Measurements from ENCODE around the gene LCN10. TPM values are rescaled to one million over a fixed set of nuclear protein-coding genes. Genes with fewer than 3 reads are reported as not detected.

The LCN10 gene
- polyA plus RNA-seq, 2 of the 4 experiments (the other 2 are of a cell fraction) = not detected

DNA sequence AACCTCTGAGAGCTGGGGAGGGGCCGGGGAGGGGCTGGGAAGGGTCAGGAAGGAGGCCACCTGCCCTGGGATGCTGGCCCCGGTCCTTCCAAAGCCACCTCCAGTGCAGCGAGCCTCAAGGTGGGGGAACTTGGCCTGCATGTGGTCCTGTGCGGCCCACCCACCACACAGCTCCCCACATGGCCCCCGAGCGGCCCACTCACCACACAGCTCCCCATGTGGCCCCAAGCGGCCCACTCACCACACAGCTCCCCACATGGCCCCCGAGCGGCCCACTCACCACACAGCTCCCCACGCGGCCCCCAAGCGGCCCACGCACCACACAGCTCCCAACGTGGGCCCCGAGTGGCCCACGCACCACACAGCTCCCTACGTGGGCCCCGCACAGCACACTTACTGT is 2.0 kb upstream of the LCN10 start:
- 67% methylated on average over 9 of the region's 18 CpGs for WGBS (ENCODE audit: missing lambda C conversion rate)
- H3K27ac ChIP-seq = no peak overlapping the region
- TF ChIP-seq KDM5A (IDR thresholded peaks at IDR 0.05) (no peak), HOXA7 (CRISPR knock-in tag; IDR thresholded peaks at IDR 0.05) (no peak), ZNF302 (CRISPR knock-in tag; IDR thresholded peaks at IDR 0.05) (no peak), RNF2 (IDR thresholded peaks at IDR 0.05; ENCODE audit: borderline replicate concordance, low read depth) (no peak), CBX2 (IDR thresholded peaks at IDR 0.05; ENCODE audit: borderline replicate concordance, low read depth) (no peak), CEBPB (IDR thresholded peaks at IDR 0.05) (no peak), CHD4 (IDR thresholded peaks at IDR 0.05; ENCODE audit: borderline replicate concordance) (no peak), FOSL2 (IDR thresholded peaks at IDR 0.05) (no peak), FOSL2 (CRISPR knock-in tag; IDR thresholded peaks at IDR 0.05) (no peak), POLR2AphosphoS2 (conservative IDR thresholded peaks at IDR 0.05; ENCODE audit: low read length) (no peak), HEYL (CRISPR knock-in tag; IDR thresholded peaks at IDR 0.05) (no peak), FOXS1 (CRISPR knock-in tag; IDR thresholded peaks at IDR 0.05) (no peak), JUNB (IDR thresholded peaks at IDR 0.05) (no peak), HDAC2 (IDR thresholded peaks at IDR 0.05) (no peak)
- TF ChIP-seq, protein P1, sequence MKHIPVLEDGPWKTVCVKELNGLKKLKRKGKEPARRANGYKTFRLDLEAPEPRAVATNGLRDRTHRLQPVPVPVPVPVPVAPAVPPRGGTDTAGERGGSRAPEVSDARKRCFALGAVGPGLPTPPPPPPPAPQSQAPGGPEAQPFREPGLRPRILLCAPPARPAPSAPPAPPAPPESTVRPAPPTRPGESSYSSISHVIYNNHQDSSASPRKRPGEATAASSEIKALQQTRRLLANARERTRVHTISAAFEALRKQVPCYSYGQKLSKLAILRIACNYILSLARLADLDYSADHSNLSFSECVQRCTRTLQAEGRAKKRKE (CRISPR knock-in tag; IDR thresholded peaks at IDR 0.05; ENCODE audit: low read depth) = no peak
- TF ChIP-seq, protein P2, sequence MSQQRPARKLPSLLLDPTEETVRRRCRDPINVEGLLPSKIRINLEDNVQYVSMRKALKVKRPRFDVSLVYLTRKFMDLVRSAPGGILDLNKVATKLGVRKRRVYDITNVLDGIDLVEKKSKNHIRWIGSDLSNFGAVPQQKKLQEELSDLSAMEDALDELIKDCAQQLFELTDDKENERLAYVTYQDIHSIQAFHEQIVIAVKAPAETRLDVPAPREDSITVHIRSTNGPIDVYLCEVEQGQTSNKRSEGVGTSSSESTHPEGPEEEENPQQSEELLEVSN (IDR thresholded peaks at IDR 0.05; ENCODE audit: borderline replicate concordance, low read depth) = no peak
- ChIA-PET POLR2A (interaction anchor here (0.6 to 2.7 kb wide), 2 partner anchors 14 to 16 kb away, joined by 5 to 11 read pairs; no protein-coding TSS in a partner anchor), CTCF (interaction anchor here (0.7 to 11.9 kb wide), 5 partner anchors 10 to 373 kb away, joined by 3 to 79 read pairs (median 5); partner anchors contain the start of gene LCN8)
- DNase-seq (ENCODE audit: low read depth in 1 of 2, low spot score in 1 of 2) = no peak
- H3K9me3 ChIP-seq = no peaks in the 10 kb centered on the region
- FAIRE-seq = no peak
- H3K4me3 ChIP-seq = no peak overlapping the region
- no peak for ATAC-seq
- no peak overlapping the region for H3K4me2 ChIP-seq
- no peaks in the 10 kb centered on the region for H3K4me1 ChIP-seq

DNA sequence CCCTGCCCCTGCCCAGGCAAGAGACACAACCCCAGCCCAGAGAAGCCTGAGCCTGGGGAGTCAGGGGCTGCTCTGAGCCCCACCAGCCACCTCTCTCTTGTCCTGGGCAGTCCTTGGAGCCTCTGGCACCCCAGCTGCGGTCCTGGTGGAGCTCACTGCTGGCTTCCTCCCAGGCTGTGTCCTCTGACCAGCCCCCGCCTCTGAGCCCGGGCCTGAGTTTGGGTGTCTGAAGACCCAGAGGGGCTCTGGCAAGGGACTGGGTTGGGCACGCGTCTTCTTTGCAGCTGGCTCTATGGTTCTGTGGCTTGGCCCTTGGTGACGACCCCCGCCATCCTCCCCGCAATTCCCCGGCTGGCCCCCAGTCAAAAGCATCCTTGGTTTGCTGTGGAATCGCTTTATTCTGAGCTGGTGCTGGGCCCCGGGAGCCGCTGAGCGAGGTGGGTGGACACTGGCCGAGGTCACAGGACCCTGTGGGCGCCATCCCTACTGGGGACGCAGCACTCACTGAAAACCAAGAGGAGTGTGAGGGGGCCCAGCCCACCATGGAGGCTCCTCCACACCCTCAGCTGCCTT is 985 bp upstream of the LCN10 start:
- CTCF ChIA-PET = interaction anchor here (1.2 to 11.9 kb wide), 4 partner anchors 11 to 31 kb away, joined by 3 to 79 read pairs (median 27); partner anchors contain the start of gene LCN8
- peak in 1 of 2 experiments; percentile 5; a peak in 3 of 6 replicates for ATAC-seq
- TF ChIP-seq MYC (IDR thresholded peaks at IDR 0.05; ENCODE audit: borderline replicate concordance, low read length) = no peak
- TF ChIP-seq, protein P2 (IDR thresholded peaks at IDR 0.05; ENCODE audit: borderline replicate concordance, low read depth) = no peak
- no peak for TF ChIP-seq CHD4 (IDR thresholded peaks at IDR 0.05; ENCODE audit: borderline replicate concordance)
- TF ChIP-seq RARB (CRISPR knock-in tag; IDR thresholded peaks at IDR 0.05) = no peak
- no peak for TF ChIP-seq EHF (CRISPR knock-in tag; IDR thresholded peaks at IDR 0.05)
- no peaks in the 10 kb centered on the region for H3K9me3 ChIP-seq
- POLR2A ChIA-PET = interaction anchor here (2.7 kb wide), 1 partner anchor 15 kb away, joined by 11 read pairs; no protein-coding TSS in a partner anchor
- no peak overlapping the region for H3K4me3 ChIP-seq
- WGBS (ENCODE audit: missing lambda C conversion rate) = 78% methylated on average over 11 of the region's 16 CpGs
- FAIRE-seq = no peak
- H3K27ac ChIP-seq = no peak overlapping the region
- DNase-seq (ENCODE audit: low read depth in 1 of 2, low spot score in 1 of 2) = no peak
- no peak overlapping the region for H3K4me2 ChIP-seq
- H3K4me1 ChIP-seq = no peaks in the 10 kb centered on the region

DNA sequence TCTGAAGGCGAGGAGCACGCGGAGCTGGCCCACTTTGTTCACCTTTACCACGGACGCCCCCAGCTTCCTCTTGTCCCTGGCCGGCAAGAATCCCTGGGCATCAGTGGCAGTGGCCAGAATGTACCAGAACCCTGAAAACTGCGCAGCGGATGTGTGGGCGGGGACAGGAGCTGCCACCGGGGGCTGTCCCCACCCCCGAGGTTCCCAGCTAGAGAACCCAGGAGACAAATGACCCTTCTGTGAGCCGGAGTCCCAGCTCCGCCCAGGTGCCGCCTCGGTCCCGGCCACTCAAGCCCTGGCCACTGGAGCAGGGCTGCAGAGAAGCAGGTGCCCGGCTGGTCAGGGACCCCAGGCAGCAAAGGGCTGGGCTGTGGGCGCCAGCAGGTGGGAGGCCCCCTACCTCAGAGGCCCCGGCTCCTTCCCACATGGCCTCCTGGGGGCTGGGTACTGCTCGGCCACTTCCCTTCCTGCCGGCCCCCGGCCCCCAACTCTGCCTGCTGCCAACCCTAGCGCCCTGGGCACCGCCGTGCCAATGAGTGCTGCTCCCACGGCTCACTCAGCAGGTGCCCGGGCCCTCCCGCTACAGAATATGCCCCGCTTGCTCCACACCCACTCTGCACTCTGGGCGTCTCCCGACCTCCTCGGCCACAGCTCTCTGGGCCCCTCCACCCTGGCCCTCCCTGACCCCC is 713 bp downstream of the LCN10 start:
- 75% methylated on average over 26 of the region's 32 CpGs for WGBS (ENCODE audit: missing lambda C conversion rate)
- ChIA-PET POLR2A (interaction anchor here (0.5 kb wide), 1 partner anchor 23 kb away, joined by 3 read pairs; no protein-coding TSS in a partner anchor), CTCF (interaction anchor here (1.4 to 11.9 kb wide), 4 partner anchors 12 to 51 kb away, joined by 3 to 79 read pairs (median 28); partner anchors contain the start of gene LCN8)
- Histone ChIP-seq H3K9me3 (no peaks in the 10 kb centered on the region), H3K4me2 (no peak overlapping the region), H3K27ac (no peak overlapping the region), H3K4me3 (no peak overlapping the region), H3K4me1 (no peaks in the 10 kb centered on the region)
- ATAC-seq (peak in 1 of 2 experiments; percentile 13; a peak in 3 of 6 replicates), DNase-seq (ENCODE audit: low read depth in 1 of 2, low spot score in 1 of 2) (no peak), FAIRE-seq (no peak)
- TF ChIP-seq ZC3H11A (IDR thresholded peaks at IDR 0.05) (no peak), MYC (IDR thresholded peaks at IDR 0.05; ENCODE audit: borderline replicate concordance, low read length) (no peak), RFX5 (IDR thresholded peaks at IDR 0.05) (no peak), HEYL (CRISPR knock-in tag; IDR thresholded peaks at IDR 0.05) (no peak), CHD4 (IDR thresholded peaks at IDR 0.05; ENCODE audit: borderline replicate concordance) (no peak), EHMT2 (IDR thresholded peaks at IDR 0.05; ENCODE audit: low read depth) (no peak), MAZ (IDR thresholded peaks at IDR 0.05; ENCODE audit: borderline replicate concordance, low read depth, low read length) (no peak), FOXS1 (CRISPR knock-in tag; IDR thresholded peaks at IDR 0.05) (no peak), TFCP2L1 (CRISPR knock-in tag; IDR thresholded peaks at IDR 0.05) (no peak), NR3C1 (IDR thresholded peaks at IDR 0.05) (no peak), POLR2A (IDR thresholded peaks at IDR 0.05; ENCODE audit: low read length) (no peak)
- TF ChIP-seq, protein P3, sequence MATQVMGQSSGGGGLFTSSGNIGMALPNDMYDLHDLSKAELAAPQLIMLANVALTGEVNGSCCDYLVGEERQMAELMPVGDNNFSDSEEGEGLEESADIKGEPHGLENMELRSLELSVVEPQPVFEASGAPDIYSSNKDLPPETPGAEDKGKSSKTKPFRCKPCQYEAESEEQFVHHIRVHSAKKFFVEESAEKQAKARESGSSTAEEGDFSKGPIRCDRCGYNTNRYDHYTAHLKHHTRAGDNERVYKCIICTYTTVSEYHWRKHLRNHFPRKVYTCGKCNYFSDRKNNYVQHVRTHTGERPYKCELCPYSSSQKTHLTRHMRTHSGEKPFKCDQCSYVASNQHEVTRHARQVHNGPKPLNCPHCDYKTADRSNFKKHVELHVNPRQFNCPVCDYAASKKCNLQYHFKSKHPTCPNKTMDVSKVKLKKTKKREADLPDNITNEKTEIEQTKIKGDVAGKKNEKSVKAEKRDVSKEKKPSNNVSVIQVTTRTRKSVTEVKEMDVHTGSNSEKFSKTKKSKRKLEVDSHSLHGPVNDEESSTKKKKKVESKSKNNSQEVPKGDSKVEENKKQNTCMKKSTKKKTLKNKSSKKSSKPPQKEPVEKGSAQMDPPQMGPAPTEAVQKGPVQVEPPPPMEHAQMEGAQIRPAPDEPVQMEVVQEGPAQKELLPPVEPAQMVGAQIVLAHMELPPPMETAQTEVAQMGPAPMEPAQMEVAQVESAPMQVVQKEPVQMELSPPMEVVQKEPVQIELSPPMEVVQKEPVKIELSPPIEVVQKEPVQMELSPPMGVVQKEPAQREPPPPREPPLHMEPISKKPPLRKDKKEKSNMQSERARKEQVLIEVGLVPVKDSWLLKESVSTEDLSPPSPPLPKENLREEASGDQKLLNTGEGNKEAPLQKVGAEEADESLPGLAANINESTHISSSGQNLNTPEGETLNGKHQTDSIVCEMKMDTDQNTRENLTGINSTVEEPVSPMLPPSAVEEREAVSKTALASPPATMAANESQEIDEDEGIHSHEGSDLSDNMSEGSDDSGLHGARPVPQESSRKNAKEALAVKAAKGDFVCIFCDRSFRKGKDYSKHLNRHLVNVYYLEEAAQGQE (IDR thresholded peaks at IDR 0.05) = no peak

All from A549 (cell line).